Stimulated activated CD4-positive, alpha-beta T cell treated with anti-CD3 and anti-CD28 coated beads, Interleukin-2, amount 100 ng/mL, for 4 hours (primary cell): ENCODE results near the gene ZNF548.

ENCODE experiments used
- DNase-seq: peaks from one replicate; pipeline ENCODE4 v3.0.0-alpha.2; 2020; ENCODE audit warnings: low read depth

The ZNF548 gene

GRCh38 chr19:57398868-57399267 is 9.2 kb downstream of the ZNF548 start:
- DNase-seq, result no peak

GRCh38 chr19:57403737-57404563 is 14.3 kb downstream of the ZNF548 start:
- no peak for DNase-seq

DNA sequence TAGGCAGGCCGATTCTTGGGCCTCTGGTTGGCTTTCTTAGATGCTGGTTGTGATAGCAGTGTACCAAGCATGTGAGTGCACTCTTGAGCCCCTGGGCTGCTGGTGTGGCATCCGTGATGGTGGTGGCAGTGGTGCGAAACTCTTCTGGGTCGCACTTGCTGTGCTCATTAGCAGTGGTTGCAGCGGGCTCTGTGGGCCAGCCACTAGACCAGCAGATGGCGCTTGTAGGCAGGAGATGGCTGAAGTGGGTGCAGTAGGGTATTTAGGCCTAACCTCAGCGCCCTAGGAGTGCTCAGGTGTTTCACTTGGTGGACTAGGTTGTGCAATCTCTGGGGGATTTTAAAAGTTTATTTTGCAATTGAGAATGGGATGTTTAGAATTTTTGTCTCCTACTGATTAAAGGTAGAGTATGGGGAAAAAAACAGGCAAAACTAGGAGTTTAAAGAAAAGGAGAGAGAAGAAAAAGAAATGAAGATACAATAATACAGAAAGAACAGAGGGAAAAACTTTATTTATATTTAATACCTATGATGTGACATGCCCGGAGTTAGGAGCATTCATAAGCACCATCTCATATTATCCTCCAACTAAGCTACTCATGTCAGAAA is 17.0 kb downstream of the ZNF548 start:
- DNase-seq, result peak; percentile 66

DNA sequence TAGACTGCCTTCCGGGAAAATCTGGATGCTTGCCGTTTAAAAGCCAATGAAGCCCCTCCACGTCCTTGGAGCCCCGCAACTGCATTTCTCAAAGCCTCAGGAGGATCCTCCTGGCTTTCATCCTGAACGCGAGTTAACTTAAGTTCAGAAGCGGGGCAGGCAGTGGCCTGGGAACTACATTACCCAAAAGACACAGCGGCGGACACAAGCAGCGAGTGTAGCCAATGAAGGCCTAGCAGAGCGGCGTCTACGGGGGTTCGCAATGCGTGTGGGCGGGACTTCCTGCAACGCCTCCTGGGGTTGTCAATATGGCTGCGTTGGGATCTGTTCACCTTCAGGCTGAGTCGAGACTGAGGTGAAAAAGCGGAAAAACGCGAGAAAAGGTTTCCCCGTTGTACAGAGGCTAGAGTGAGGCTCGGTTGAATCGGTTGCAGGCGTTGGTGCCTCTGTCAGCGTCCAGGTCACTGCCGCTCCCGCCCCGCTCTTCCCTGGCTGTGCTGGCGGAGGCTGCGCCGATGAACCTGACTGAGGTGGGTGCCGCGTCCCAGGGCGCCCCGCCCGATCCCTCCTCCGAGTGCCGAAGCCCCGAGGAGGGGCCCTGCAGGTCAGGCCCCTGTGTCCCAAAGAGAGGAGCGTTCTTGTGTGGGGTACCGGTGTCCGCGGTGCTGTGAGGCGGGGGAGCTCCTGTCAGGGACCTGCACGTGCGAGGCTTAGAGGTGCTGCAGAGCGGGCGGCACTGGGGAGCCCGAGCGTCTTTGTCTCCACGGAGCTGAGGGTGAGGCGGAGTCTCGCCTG is 21.4 kb downstream of the ZNF548 start, which contains the start of gene ZNF17:
TSS of gene ZNF17 (plus strand) at position 285 of the 795 bp plus-strand sequence. CDS start 2,455 bp downstream, outside the sequence.
- DNase-seq, result peak; percentile 93

GRCh38 chr19:57419439-57419838 is 29.8 kb downstream of the ZNF548 start:
- DNase-seq, result no peak

GRCh38 chr19:57421037-57421436 is 31.4 kb downstream of the ZNF548 start:
- no peak for DNase-seq

DNA sequence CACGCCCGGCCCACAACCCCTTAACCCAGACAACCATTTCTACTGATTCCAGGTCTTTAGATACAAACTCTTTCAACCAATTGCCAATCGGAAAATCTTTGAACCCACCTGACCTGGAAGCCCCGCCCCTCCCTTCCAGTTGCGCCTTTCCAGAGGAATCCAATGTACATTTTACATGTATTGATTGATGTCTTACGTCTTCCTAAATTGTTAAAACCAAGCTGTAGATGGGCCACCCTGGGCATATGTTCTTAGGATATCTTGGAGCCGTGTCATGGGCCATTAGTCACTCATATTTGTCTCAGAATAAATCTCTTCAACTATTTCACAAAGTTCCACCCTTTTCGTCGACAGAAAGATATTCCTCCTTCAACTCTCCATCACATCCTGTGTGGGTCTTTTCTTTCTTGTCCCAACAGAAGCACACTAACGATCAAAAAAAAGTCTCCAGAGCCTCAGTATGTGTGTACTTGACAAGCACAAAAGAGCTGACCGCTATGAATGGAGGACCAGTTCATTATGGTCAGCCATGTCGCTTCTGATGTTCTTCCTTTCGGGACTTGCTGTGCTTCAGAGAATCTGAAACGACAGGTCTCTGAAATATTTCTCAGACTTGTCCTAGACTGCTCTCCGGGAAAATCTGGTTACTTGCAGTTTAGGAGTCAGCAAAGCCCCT is 44.9 kb downstream of the ZNF548 start:
- DNase-seq, result no peak

DNA sequence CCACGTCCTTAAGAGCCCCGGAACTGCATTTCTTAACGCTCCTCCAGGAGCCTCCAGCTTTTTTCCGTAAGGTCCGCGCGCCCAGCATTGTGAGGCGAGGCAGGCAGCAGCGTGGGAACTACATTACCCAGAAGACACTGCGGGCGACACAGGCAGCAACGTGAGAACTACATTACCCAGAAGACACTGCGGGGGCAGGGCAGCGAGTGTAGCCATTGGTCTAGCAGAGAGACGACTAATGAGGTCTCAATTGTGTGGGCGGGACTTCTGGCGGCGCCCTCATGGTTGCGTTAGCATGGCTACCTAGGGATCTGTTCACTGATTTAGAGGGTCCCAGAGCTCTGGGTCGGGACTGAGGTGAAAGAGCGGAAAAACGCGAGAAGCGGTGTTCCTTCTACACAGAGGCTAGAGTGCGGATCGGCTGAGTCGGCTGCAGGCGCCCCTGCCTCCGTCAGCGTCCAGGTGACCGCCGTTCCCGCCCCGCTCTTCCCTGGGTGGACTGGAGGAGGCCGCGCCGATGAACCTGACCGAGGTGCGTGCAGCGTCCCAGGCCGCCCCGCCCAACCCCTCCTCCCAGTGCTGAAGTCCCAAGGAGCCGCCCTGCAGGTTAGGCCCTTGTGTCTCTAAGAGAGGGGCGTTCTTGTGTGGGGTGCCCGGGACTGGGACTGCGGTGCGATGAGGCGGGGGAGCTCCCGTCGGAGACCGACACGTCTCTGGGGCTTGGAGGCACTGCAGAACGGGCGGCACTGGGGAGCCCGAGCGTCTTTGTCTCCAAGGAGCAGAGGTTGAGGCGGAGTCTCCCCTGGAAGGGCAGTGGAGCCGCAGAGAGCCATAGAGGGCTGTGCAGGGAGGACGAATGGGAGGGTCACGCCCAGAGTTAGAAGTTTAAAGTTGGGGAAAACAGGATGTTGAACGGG is 45.7 kb downstream of the ZNF548 start, which contains the start of gene ZNF749:
TSS of gene ZNF749 (plus strand) at position 264 of the 917 bp plus-strand sequence. CDS start at position 518, 254 bp downstream.
- DNase-seq, result peak; percentile 98

- DNase-seq, result no peak
Measured at GRCh38 chr19:57436417-57436816, 46.8 kb downstream of the ZNF548 start.

DNA sequence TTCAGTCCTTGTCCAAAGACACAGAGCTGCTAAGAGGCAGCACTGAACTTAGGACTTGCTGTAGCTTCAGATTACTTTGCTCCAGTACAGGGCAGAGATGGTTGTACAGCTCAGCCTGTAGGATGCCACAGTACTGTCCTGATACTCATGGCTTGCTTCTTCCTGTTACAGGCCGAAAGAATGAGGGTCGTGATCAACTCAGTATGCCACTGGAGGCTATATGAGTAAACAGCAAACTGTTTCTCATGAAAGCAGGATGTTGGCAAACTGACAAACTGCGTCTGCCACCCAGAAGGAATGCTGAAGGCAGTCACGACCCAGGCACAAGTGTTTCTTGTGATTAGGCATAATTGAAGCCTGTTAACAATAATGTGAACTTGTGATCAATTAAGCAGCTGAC is 48.3 kb downstream of the ZNF548 start:
- no peak for DNase-seq

DNA sequence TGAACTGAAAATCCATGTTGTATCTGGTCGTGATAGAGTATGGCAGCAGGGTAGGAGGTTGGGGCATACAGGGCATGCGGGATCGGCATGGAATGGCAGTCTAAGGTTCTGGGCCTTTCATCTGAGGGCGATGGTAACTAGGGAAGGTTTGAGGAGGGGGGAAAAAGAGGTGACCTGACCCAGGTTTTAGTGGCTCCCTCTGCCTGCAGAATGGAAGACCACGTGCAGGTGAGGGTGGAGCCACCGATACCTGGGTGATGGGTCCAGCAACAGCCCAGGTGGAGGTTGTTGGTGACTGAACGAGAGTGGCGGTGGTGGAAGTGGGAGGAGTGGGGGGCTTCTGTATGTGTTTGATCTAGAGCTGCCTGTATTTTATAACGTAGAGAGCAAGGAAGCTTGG is 49.3 kb downstream of the ZNF548 start:
- no peak for DNase-seq

DNA sequence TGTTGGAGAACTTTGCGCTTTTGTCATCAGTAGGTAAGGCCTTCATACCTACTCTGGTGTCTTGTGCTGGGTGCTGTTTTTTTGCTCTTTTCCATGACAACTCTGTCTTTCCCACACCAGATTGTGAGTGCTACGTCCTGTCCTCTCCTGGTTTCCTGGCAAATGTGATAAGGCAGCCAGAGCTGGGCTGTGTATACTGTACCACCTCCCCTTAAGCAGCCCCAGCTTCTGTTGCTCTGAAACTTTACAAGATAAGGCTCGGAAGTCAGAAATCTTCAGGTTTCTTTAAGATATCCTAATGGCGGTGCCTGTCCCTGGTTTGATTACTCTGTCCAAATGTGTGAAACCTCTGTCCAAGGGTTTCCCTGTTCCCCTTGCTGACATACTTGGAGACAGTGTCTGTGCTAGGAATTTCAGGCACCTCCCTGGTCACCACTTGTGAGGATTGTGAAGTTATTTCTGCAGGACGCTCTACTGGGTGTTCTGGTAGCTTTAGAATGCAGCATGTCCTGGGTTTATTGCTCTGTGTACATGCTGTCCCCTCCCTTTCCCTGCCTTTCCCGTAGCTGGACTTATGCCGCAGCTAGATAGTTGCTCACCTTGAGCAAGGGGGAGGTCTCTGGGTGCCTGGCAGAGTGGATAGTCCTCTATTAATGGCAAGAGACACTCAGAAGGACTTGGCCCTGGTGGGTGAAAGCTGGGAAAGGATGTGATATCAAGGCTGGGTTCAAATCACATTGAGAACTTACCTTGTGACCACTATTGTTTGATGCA is 52.5 kb downstream of the ZNF548 start:
- no peak for DNase-seq

DNA sequence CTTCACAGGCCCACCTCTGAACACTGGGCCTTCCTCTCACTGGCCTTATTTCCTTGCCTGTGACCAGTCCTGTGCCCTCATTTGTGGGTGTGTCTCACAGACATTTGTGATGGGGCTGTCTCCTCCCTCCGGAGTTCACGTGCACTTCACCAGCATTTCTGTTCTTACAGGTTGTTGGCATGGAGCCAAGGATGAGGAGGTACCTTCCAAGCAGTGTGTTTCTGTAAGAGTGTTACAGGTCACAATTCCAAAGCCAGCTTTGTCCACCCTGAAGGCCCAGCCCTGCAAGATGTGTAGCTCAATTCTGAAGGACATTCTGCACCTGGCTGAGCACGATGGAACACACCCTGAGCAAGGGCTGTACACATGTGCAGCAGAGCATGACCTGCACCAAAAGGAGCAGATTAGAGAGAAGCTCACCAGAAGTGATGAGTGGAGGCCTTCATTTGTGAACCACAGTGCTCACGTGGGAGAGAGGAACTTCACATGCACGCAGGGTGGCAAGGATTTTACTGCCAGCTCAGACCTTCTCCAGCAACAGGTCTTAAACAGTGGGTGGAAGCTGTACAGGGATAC is 53.6 kb downstream of the ZNF548 start:
- DNase-seq, result no peak

DNA sequence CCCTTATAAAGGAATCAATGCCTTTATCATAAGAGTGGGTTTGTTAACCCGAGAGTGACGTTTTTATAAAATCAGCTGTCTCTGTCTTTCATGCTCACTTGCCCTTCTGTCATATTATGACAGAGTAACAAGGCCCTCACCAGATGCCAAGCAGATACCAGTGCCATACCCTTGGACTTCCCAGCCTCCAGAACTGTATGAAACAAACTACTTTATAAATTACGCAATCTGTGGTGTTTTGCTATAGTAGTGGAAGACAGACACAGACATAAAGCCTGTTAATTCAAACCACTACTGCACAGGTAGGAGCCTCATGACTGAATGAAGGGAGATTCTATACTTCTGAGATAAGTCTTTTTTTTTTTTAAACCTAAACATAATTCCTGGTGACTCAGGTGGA is 62.7 kb downstream of the ZNF548 start:
- DNase-seq, result no peak
